Lung (tissue), 12 donors: ENCODE results near the gene SZT2. TPM values are rescaled to one million over a fixed set of nuclear protein-coding genes. Genes with fewer than 3 reads are reported as not detected.

Source experiments
- ATAC-seq: fragments of 200-7000 bp; cut with Tn5 transposase; one replicate; pipeline ENCODE4 v1.9.1; 2020; ENCODE audit warnings: moderate number of reproducible peaks; ENCODE audit not compliant: insufficient read depth, low FRiP score
- DNase-seq, 3 donors: peaks; one replicate each; pipeline ENCODE4 v3.0.0-alpha.2; 2013 to 2017
- H3K27ac ChIP-seq, 2 donors: one replicate each; pipeline ENCODE4 v1.5.1; 2013; ENCODE audit warnings: mild to moderate bottlenecking in 2 of 2, moderate library complexity in 2 of 2, control low read depth in 1 of 2, inconsistent platforms in 1 of 2, low read depth in 1 of 2, low read length in 1 of 2
- H3K27me3 ChIP-seq, 3 donors: one replicate each; pipeline ENCODE4 v1.5.1; 2013; ENCODE audit warnings: low read length in 2 of 3; ENCODE audit not compliant: control insufficient read depth in 3 of 3, insufficient read depth in 3 of 3
- H3K36me3 ChIP-seq, 4 donors: one replicate each; pipeline ENCODE4 v1.5.1; 2013; ENCODE audit warnings: low read length in 4 of 4, mild to moderate bottlenecking in 1 of 4, moderate library complexity in 1 of 4; ENCODE audit not compliant: control insufficient read depth in 4 of 4, insufficient read depth in 4 of 4
- H3K4me1 ChIP-seq, 5 donors: one replicate each; pipeline ENCODE4 v1.5.1; 2013; ENCODE audit warnings: low read length in 5 of 5, mild to moderate bottlenecking in 2 of 5, moderate library complexity in 1 of 5; ENCODE audit not compliant: control insufficient read depth in 5 of 5, insufficient read depth in 5 of 5
- H3K4me3 ChIP-seq: one replicate; pipeline ENCODE4 v1.5.1; 2013; ENCODE audit warnings: mild to moderate bottlenecking, control low read depth, moderate library complexity
- H3K9ac ChIP-seq, 2 donors: one replicate each; pipeline ENCODE4 v1.5.1; 2013; ENCODE audit warnings: low read length in 2 of 2, control low read depth in 1 of 2; ENCODE audit not compliant: insufficient read depth in 1 of 2
- H3K9me3 ChIP-seq, 4 donors: one replicate each; pipeline ENCODE4 v1.5.1; 2013; ENCODE audit warnings: low read length in 3 of 4, mild to moderate bottlenecking in 1 of 4, moderate library complexity in 1 of 4; ENCODE audit not compliant: control insufficient read depth in 4 of 4, insufficient read depth in 3 of 4
- WGBS, 2 donors: extraction: QIAGEN DNeasy Blood & Tissue Kit; methylation state at CpG; one replicate each; pipeline ENCODE4 v1.1.7; 2013; 5-methylcytosine and 5-hydroxymethylcytosine counted together
- polyA plus RNA-seq, 2 donors: library from polyadenylated mRNA; stranded (reverse); fragments of 200-250 nt; gene quantifications; one replicate each; pipeline ENCODE4 v1.2.1, GENCODE V29; 2013
- total RNA-seq, 2 donors: library from RNA; depleted of rRNA in 1 of 2; stranded (reverse); fragments of >200 nt in 1 of 2; gene quantifications; one replicate each; pipeline ENCODE4 v1.2.1, GENCODE V29; 2014 to 2021
- TF ChIP-seq, protein P1 (sequence below): IDR thresholded peaks from 2 replicates; pipeline ENCODE4 v1.5.1; 2012; ENCODE audit warnings: mild to moderate bottlenecking; ENCODE audit errors: control extremely low read depth, extremely low read depth
- donor health status: control.
- donor health status: control.
- donor health status: Bipolar disorder and iron deficiency.
- donor health status: healthy.
- donor health status: DM: yes; HTN: yes; CAD: no.

The SZT2 gene
- total and polyA plus RNA-seq, 4 donors: 15.2 to 71.5 (median 40.2) TPM

DNA sequence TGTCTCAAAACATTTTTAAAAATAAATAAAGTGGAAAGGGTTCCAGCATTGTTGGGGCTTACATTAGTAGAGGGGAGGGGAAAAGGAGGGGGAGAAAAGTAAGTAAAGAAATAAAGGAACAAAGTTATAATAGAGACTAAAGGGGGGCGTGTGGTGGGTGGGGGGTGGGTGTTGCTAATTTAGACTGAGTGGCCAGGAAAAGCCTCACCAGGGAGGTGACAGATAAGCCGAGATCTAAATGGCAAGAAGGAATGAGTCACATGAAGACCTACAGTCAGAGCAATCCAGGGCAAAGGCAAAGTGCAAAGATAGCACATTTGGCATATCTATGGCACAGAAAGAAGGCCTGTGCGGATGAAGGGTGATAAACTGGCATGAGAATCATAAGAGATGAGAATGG is 44.6 kb upstream of the SZT2 start:
- H3K27me3 ChIP-seq: peaks cover 0 to 5% (median 0%) of the 10 kb centered on the region in 3 donors
- no peaks in the 10 kb centered on the region for H3K9me3 ChIP-seq
- peaks cover 0 to 15% (median 3%) of the 10 kb centered on the region in 5 donors for H3K4me1 ChIP-seq
- H3K36me3 ChIP-seq: no peaks in the 10 kb centered on the region
- no peak overlapping the region for H3K9ac ChIP-seq
- TF ChIP-seq, protein P1, sequence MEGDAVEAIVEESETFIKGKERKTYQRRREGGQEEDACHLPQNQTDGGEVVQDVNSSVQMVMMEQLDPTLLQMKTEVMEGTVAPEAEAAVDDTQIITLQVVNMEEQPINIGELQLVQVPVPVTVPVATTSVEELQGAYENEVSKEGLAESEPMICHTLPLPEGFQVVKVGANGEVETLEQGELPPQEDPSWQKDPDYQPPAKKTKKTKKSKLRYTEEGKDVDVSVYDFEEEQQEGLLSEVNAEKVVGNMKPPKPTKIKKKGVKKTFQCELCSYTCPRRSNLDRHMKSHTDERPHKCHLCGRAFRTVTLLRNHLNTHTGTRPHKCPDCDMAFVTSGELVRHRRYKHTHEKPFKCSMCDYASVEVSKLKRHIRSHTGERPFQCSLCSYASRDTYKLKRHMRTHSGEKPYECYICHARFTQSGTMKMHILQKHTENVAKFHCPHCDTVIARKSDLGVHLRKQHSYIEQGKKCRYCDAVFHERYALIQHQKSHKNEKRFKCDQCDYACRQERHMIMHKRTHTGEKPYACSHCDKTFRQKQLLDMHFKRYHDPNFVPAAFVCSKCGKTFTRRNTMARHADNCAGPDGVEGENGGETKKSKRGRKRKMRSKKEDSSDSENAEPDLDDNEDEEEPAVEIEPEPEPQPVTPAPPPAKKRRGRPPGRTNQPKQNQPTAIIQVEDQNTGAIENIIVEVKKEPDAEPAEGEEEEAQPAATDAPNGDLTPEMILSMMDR: no peak
- no peak overlapping the region for H3K4me3 ChIP-seq
- peak overlapping the region in 1 of 2 donors; percentile 82 for H3K27ac ChIP-seq
- 60 to 62% methylated on average over 3 of the region's 3 CpGs for WGBS, 2 donors
- DNase-seq: no peak
- ATAC-seq: no peak

DNA sequence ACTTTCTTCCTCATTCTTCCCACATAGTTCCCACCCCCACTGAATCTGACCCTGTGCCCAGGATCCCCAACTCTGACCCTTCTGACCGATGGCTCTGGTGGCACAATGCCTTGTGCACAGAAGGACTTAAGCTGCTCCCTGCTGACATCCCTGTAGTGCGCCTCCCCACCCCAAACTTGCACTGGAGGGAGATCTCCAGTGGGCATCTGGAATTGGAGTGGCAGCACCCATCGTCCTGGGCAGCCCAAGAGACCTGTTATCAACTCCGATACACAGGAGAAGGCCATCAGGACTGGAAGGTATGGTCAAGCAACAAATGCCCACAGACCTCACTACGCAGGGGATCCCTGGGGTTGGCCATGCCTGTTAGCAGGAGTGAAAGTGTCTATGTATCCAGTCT is 43.1 kb upstream of the SZT2 start:
- DNase-seq (no peak), ATAC-seq (no peak)
- 93% methylated on average over 5 of the region's 5 CpGs for WGBS, 2 donors
- Histone ChIP-seq H3K9me3 (no peaks in the 10 kb centered on the region), H3K4me3 (no peak overlapping the region), H3K27me3 (peaks cover 0 to 5% (median 0%) of the 10 kb centered on the region in 3 donors), H3K27ac (peak overlapping the region in 1 of 2 donors; percentile 82), H3K9ac (no peak overlapping the region), H3K4me1 (peaks cover 0 to 15% (median 3%) of the 10 kb centered on the region in 5 donors), H3K36me3 (no peaks in the 10 kb centered on the region)
- TF ChIP-seq, protein P1: no peak

DNA sequence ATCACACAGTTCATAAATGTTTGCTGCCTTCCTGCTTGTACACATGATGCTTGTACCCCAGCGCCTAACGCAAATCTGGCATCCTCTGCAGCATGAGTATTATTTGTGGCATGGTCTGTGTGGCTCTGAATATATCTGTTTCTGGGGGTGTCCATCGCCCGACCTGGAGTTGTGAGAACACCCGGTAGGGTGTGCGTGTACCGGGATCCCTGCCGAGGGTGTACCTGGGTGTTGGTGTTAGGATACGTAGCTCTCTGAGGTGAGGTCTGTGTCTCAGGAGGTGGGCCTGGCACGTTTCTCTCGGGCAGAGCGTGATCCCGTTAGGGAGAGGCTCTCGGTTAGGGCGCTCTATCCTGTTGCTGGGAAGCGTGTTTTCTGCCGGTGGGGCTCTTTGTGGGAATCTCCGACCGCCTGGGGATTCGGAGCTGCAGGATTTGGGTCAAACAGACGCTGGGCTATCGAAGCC is 41.3 kb upstream of the SZT2 start:
- ATAC-seq: peak; percentile 10
- H3K4me3 ChIP-seq: peak overlapping the region; percentile 15
- no peaks in the 10 kb centered on the region for H3K9me3 ChIP-seq
- H3K27me3 ChIP-seq: peaks cover 0 to 5% (median 0%) of the 10 kb centered on the region in 3 donors
- DNase-seq: peak in 2 of 3 donors; percentile 48 to 50
- H3K27ac ChIP-seq: peak overlapping the region; percentile 69 to 93
- H3K9ac ChIP-seq: peak overlapping the region in 1 of 2 donors; percentile 14
- 43 to 61% methylated on average over 22 of the region's 22 CpGs for WGBS, 2 donors
- H3K4me1 ChIP-seq: peaks cover 0 to 15% (median 4%) of the 10 kb centered on the region in 5 donors
- no peaks in the 10 kb centered on the region for H3K36me3 ChIP-seq
- TF ChIP-seq, protein P1: no peak
